Measurements from ENCODE around the gene PTPN4. TPM values are rescaled to one million over a fixed set of nuclear protein-coding genes. Genes with fewer than 3 reads are reported as not detected.

The PTPN4 gene
- total and polyA plus RNA-seq, 2 of the 13 experiments (the other 11 are each of a cell fraction or from before 2014, with no cell fraction given), result 20.3 to 34.6 TPM

DNA sequence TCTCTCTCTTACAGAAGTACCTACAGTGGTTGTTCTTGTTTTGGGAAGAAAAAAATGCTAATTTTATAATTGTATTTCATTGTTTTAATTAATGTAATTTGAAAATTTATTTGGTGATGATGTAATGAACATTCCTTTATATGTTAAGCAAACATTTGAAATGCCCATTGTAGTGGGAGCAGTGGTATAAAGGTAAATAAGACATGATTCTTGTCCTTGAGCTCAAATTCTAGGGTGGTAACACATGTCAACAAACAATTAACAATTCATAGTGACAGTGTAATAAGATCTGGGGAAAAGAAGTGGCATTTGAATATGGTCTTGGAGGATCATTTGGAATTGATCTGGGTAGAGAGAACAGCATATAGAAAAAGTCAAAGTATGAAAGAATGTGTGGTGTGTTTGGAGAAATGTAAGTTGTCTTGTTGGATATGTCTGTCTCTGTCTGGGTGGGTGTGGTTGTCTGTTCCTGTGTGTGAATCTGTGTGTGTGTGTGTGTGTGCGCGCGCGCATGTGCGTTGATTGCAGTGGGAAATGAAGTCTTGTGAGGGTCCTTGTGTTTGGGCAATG lies 5.8 kb downstream of the PTPN4 start (continued):
- no peak for TF ChIP-seq HDAC6 (IDR thresholded peaks at IDR 0.05; ENCODE audit: low read depth, low read length)
- TF ChIP-seq PTBP1 (IDR thresholded peaks at IDR 0.05; ENCODE audit: low read depth, low read length, poor library complexity, severe bottlenecking), result no peak
- TF ChIP-seq ZNF251 (CRISPR knock-in tag; IDR thresholded peaks at IDR 0.05), result no peak
- TF ChIP-seq EEA1 (CRISPR knock-in tag; IDR thresholded peaks at IDR 0.05; ENCODE audit: borderline replicate concordance), result no peak
- TF ChIP-seq, protein P1, sequence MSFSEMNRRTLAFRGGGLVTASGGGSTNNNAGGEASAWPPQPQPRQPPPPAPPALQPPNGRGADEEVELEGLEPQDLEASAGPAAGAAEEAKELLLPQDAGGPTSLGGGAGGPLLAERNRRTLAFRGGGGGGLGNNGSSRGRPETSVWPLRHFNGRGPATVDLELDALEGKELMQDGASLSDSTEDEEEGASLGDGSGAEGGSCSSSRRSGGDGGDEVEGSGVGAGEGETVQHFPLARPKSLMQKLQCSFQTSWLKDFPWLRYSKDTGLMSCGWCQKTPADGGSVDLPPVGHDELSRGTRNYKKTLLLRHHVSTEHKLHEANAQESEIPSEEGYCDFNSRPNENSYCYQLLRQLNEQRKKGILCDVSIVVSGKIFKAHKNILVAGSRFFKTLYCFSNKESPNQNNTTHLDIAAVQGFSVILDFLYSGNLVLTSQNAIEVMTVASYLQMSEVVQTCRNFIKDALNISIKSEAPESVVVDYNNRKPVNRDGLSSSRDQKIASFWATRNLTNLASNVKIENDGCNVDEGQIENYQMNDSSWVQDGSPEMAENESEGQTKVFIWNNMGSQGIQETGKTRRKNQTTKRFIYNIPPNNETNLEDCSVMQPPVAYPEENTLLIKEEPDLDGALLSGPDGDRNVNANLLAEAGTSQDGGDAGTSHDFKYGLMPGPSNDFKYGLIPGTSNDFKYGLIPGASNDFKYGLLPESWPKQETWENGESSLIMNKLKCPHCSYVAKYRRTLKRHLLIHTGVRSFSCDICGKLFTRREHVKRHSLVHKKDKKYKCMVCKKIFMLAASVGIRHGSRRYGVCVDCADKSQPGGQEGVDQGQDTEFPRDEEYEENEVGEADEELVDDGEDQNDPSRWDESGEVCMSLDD (CRISPR knock-in tag; IDR thresholded peaks at IDR 0.05; ENCODE audit: borderline replicate concordance), result no peak
- no peak for TF ChIP-seq SRSF1 (optimal IDR thresholded peaks at IDR 0.05; ENCODE audit: low read depth, low read length)
- TF ChIP-seq EP300 (IDR thresholded peaks at IDR 0.05; ENCODE audit: low read depth in 2 of 2, low read length in 2 of 2), result peak in 1 of 2 experiments; percentile 44; a peak in 1 of 4 replicates
- TF ChIP-seq EP300 (CRISPR knock-in tag; IDR thresholded peaks at IDR 0.05; ENCODE audit: borderline replicate concordance), result no peak
- TF ChIP-seq, protein P2, sequence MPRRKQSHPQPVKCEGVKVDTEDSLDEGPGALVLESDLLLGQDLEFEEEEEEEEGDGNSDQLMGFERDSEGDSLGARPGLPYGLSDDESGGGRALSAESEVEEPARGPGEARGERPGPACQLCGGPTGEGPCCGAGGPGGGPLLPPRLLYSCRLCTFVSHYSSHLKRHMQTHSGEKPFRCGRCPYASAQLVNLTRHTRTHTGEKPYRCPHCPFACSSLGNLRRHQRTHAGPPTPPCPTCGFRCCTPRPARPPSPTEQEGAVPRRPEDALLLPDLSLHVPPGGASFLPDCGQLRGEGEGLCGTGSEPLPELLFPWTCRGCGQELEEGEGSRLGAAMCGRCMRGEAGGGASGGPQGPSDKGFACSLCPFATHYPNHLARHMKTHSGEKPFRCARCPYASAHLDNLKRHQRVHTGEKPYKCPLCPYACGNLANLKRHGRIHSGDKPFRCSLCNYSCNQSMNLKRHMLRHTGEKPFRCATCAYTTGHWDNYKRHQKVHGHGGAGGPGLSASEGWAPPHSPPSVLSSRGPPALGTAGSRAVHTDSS (CRISPR knock-in tag; conservative IDR thresholded peaks at IDR 0.05), result no peak
- TF ChIP-seq, protein P3, sequence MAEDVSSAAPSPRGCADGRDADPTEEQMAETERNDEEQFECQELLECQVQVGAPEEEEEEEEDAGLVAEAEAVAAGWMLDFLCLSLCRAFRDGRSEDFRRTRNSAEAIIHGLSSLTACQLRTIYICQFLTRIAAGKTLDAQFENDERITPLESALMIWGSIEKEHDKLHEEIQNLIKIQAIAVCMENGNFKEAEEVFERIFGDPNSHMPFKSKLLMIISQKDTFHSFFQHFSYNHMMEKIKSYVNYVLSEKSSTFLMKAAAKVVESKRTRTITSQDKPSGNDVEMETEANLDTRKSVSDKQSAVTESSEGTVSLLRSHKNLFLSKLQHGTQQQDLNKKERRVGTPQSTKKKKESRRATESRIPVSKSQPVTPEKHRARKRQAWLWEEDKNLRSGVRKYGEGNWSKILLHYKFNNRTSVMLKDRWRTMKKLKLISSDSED (CRISPR knock-in tag; IDR thresholded peaks at IDR 0.05), result no peak
- TF ChIP-seq, protein P4, sequence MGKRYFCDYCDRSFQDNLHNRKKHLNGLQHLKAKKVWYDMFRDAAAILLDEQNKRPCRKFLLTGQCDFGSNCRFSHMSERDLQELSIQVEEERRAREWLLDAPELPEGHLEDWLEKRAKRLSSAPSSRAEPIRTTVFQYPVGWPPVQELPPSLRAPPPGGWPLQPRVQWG (CRISPR knock-in tag; IDR thresholded peaks at IDR 0.05; ENCODE audit: borderline replicate concordance, low read depth), result no peak
- TF ChIP-seq SNRNP70 (IDR thresholded peaks at IDR 0.05; ENCODE audit: low read depth, low read length), result no peak
- TF ChIP-seq, protein P5, sequence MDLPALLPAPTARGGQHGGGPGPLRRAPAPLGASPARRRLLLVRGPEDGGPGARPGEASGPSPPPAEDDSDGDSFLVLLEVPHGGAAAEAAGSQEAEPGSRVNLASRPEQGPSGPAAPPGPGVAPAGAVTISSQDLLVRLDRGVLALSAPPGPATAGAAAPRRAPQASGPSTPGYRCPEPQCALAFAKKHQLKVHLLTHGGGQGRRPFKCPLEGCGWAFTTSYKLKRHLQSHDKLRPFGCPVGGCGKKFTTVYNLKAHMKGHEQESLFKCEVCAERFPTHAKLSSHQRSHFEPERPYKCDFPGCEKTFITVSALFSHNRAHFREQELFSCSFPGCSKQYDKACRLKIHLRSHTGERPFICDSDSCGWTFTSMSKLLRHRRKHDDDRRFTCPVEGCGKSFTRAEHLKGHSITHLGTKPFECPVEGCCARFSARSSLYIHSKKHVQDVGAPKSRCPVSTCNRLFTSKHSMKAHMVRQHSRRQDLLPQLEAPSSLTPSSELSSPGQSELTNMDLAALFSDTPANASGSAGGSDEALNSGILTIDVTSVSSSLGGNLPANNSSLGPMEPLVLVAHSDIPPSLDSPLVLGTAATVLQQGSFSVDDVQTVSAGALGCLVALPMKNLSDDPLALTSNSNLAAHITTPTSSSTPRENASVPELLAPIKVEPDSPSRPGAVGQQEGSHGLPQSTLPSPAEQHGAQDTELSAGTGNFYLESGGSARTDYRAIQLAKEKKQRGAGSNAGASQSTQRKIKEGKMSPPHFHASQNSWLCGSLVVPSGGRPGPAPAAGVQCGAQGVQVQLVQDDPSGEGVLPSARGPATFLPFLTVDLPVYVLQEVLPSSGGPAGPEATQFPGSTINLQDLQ (CRISPR knock-in tag; IDR thresholded peaks at IDR 0.05), result no peak
- TF ChIP-seq GZF1 (CRISPR knock-in tag; IDR thresholded peaks at IDR 0.05), result no peak
- TF ChIP-seq, protein P6, sequence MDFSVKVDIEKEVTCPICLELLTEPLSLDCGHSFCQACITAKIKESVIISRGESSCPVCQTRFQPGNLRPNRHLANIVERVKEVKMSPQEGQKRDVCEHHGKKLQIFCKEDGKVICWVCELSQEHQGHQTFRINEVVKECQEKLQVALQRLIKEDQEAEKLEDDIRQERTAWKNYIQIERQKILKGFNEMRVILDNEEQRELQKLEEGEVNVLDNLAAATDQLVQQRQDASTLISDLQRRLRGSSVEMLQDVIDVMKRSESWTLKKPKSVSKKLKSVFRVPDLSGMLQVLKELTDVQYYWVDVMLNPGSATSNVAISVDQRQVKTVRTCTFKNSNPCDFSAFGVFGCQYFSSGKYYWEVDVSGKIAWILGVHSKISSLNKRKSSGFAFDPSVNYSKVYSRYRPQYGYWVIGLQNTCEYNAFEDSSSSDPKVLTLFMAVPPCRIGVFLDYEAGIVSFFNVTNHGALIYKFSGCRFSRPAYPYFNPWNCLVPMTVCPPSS (IDR thresholded peaks at IDR 0.05), result no peak
- no peak for TF ChIP-seq ZNF296 (CRISPR knock-in tag; conservative IDR thresholded peaks at IDR 0.05)

Measured in HepG2 (cell line).